ENCODE results near the gene LYZL4. TPM values are rescaled to one million over a fixed set of nuclear protein-coding genes. Genes with fewer than 3 reads are reported as not detected.

LYZL4 gene
- not detected in 2 replicates for total RNA-seq

GRCh38 chr3:42410370-42411131 lies at the start of gene LYZL4:
Gene LYZL4 (minus strand): TSS chr3:42410610. CDS start chr3:42407251, 3,359 bp downstream.

Other genes starting within 250 kb of the LYZL4 start
- gene CCK, start 144.4 kb downstream of the LYZL4 start, total RNA-seq: 2.7 and 2.9 TPM in 2 replicates
- under 0.01 and 0.17 TPM in 2 replicates for gene VIPR1, start 92.0 kb upstream of the LYZL4 start, total RNA-seq
- gene SEC22C, start 171.4 kb upstream of the LYZL4 start, total RNA-seq: 62.1 and 76.2 TPM in 2 replicates
- 23.3 and 29.4 TPM in 2 replicates for gene SS18L2, start 180.2 kb upstream of the LYZL4 start, total RNA-seq
- 11.7 and 12.3 TPM in 2 replicates for gene NKTR, start 190.1 kb upstream of the LYZL4 start, total RNA-seq
- gene ZBTB47, start 243.1 kb upstream of the LYZL4 start, total RNA-seq: 12.1 and 12.8 TPM in 2 replicates